GM12878 (cell line): ENCODE results near the gene CAMTA2. TPM values are rescaled to one million over a fixed set of nuclear protein-coding genes. Genes with fewer than 3 reads are reported as not detected.

Experiments used
- BACH1 ChIP-seq: fragments of 450-650 bp; IDR thresholded peaks from 2 replicates; pipeline ENCODE4 v1.6.1; 2017; ENCODE audit warnings: mild to moderate bottlenecking, borderline replicate concordance
- ESRRA ChIP-seq: IDR thresholded peaks from 2 replicates; pipeline ENCODE4 v1.6.1; 2012; ENCODE audit warnings: mild to moderate bottlenecking, low read length, improper control_type of control experiment
- GABPA ChIP-seq: IDR thresholded peaks from 2 replicates; pipeline ENCODE4 v1.6.1; 2014; ENCODE audit warnings: antibody characterized with exemption, low read depth, mild to moderate bottlenecking, inconsistent platforms
- IKZF2 ChIP-seq, 2 experiments: fragments of 450-650 bp; IDR thresholded peaks; 2 replicates each; pipeline ENCODE4 v1.6.1; 2017; ENCODE audit warnings: mild to moderate bottlenecking in 2 of 2, moderate library complexity in 2 of 2
- MEF2B ChIP-seq: fragments of 450-650 bp; IDR thresholded peaks from 2 replicates; pipeline ENCODE4 v1.6.1; 2018; ENCODE audit warnings: mild to moderate bottlenecking, moderate library complexity; ENCODE audit not compliant: partially characterized antibody, poor library complexity, severe bottlenecking
- MXI1 ChIP-seq: fragments of 150-350 bp; IDR thresholded peaks from 2 replicates; pipeline ENCODE4 v1.6.1; 2011; ENCODE audit warnings: low read depth, mild to moderate bottlenecking, inconsistent platforms, low read length, improper control_type of control experiment
- RAD21 ChIP-seq: IDR thresholded peaks from 2 replicates; pipeline ENCODE4 v1.6.1; 2011; ENCODE audit warnings: mild to moderate bottlenecking, low read depth, low read length, moderate library complexity; ENCODE audit not compliant: insufficient read depth
- SREBF1 ChIP-seq: IDR thresholded peaks from 2 replicates; pipeline ENCODE4 v1.6.1; 2012; ENCODE audit warnings: mild to moderate bottlenecking, low read length
- polyA plus RNA-seq, 11 experiments: library from polyadenylated mRNA; depleted of rRNA in 4 of 11; unstranded in 6 of 11; stranded (reverse) in 5 of 11; fragments of >200 nt; fragmentation: Nextera tagmentation in 4 of 11; fragmentation: Illumina TruSeq in 1 of 11; extraction: Ambion mirVana in 4 of 11; extraction: Trizol in 1 of 11; gene quantifications; 1 replicate in 1 of 11; 2 replicates in 10 of 11; pipeline versions ENCODE4 v1.2.1 to v1.2.3, GENCODE V29; 2011 to 2016; ENCODE audit warnings: inconsistent platforms in 2 of 11, missing spikeins in 2 of 11, low read depth in 1 of 11
- total RNA-seq, 4 experiments: library from RNA; depleted of rRNA in 3 of 4; stranded (reverse); fragments of >200 nt in 3 of 4; fragmentation: Illumina TruSeq in 1 of 4; extraction: Trizol in 1 of 4; gene quantifications; 2 replicates each; pipeline versions ENCODE4 v1.2.1 to v1.2.3, GENCODE V29; 2013 to 2021
- TF ChIP-seq, protein P1 (sequence below): IDR thresholded peaks from 2 replicates; pipeline ENCODE4 v1.6.1; 2011; ENCODE audit warnings: low read depth, low read length, improper control_type of control experiment, borderline replicate concordance
- TF ChIP-seq, protein P2 (sequence below): fragments of 450-650 bp; IDR thresholded peaks from 2 replicates; pipeline ENCODE4 v1.6.1; 2017; ENCODE audit warnings: low read depth, mild to moderate bottlenecking, moderate library complexity
- TF ChIP-seq, protein P3 (sequence below), 3 experiments: IDR thresholded peaks in 2 of 3; conservative IDR thresholded peaks in 1 of 3; 2 replicates each; pipeline ENCODE4 v1.5.1; 2011; ENCODE audit warnings: low read depth in 3 of 3, low read length in 3 of 3, mild to moderate bottlenecking in 3 of 3, control low read depth in 2 of 3, moderate library complexity in 2 of 3, inconsistent platforms in 1 of 3, mixed read lengths in 1 of 3; ENCODE audit not compliant: control insufficient read depth in 2 of 3, insufficient read depth in 1 of 3; ENCODE audit errors: extremely low read depth in 1 of 3
- TF ChIP-seq, protein P4 (sequence below): fragments of 450-650 bp; IDR thresholded peaks from 2 replicates; pipeline ENCODE4 v1.6.1; 2018; ENCODE audit warnings: borderline replicate concordance, mild to moderate bottlenecking; ENCODE audit not compliant: partially characterized antibody
- TF ChIP-seq, protein P5 (sequence below): fragments of 450-650 bp; IDR thresholded peaks from 2 replicates; pipeline ENCODE4 v1.6.1; 2017; ENCODE audit warnings: mild to moderate bottlenecking, moderate library complexity
- TF ChIP-seq, protein P6 (sequence below): fragments of 450-650 bp; IDR thresholded peaks from 2 replicates; pipeline ENCODE4 v1.6.1; 2016; ENCODE audit warnings: mild to moderate bottlenecking

CAMTA2 gene
- total and polyA plus RNA-seq, 10 of the 15 experiments (the other 5 are each of a cell fraction or from before 2014, with no cell fraction given), result 0.42 to 29.3 (median 11.2) TPM

DNA sequence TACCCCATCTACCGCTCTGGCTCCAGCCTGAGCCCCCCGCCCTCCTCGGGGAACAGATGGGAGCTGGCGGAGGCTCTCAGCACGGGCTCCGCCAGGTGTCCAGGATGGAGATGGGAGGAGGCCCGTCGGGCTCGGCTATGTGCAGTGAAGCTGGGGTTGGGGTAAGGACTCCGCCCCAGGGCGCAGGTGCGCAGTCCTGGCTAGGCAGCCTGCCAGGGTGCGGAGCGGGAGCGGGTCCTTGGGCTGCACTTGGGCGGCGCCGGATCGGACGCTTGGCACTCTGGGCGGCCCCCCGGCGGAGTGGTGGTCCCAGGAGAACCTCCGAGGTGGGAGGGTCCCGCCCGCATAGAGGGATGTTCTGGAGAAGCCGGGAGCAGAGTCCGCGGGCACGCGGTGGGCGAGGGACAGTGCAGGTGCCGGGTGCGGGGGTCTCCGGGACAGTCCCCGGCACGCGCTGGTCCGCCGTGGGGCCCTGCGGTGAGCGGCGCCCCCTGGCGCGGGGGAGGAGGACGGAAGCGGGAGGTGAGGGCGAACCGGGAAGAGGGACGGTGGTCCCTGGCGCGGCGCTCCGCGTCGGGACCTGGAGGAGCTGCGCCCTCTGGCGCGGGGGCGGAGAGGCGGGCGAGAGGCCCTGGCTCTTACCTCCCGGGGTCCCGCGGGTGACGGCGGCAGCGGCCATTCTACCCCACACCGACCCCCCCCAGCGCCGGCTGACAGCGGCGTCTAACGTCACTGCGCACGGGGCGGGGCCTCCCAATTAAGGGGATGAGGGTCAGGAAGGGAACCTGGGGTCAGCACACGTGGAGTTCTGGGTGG is at the start of gene CAMTA2 (continued):
- TF ChIP-seq, protein P1, sequence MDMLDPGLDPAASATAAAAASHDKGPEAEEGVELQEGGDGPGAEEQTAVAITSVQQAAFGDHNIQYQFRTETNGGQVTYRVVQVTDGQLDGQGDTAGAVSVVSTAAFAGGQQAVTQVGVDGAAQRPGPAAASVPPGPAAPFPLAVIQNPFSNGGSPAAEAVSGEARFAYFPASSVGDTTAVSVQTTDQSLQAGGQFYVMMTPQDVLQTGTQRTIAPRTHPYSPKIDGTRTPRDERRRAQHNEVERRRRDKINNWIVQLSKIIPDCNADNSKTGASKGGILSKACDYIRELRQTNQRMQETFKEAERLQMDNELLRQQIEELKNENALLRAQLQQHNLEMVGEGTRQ, result no peak
- TF ChIP-seq MEF2B (peak; percentile 39), IKZF2 (IDR thresholded peaks at IDR 0.05) (0 out of 4 replicates have a peak, but pooled peaks have one; percentile 9 to 14), ESRRA (0 out of 2 replicates have a peak, but pooled peaks have one; percentile 48), SREBF1 (0 out of 2 replicates have a peak, but pooled peaks have one; percentile 42), MXI1 (peak; percentile 92), GABPA (no peak), BACH1 (peak; percentile 67), RAD21 (peak; percentile 33)
- TF ChIP-seq, protein P2, sequence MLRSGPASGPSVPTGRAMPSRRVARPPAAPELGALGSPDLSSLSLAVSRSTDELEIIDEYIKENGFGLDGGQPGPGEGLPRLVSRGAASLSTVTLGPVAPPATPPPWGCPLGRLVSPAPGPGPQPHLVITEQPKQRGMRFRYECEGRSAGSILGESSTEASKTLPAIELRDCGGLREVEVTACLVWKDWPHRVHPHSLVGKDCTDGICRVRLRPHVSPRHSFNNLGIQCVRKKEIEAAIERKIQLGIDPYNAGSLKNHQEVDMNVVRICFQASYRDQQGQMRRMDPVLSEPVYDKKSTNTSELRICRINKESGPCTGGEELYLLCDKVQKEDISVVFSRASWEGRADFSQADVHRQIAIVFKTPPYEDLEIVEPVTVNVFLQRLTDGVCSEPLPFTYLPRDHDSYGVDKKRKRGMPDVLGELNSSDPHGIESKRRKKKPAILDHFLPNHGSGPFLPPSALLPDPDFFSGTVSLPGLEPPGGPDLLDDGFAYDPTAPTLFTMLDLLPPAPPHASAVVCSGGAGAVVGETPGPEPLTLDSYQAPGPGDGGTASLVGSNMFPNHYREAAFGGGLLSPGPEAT, result peak; percentile 47; the same call in 1 of the 2 replicates
- TF ChIP-seq, protein P3, sequence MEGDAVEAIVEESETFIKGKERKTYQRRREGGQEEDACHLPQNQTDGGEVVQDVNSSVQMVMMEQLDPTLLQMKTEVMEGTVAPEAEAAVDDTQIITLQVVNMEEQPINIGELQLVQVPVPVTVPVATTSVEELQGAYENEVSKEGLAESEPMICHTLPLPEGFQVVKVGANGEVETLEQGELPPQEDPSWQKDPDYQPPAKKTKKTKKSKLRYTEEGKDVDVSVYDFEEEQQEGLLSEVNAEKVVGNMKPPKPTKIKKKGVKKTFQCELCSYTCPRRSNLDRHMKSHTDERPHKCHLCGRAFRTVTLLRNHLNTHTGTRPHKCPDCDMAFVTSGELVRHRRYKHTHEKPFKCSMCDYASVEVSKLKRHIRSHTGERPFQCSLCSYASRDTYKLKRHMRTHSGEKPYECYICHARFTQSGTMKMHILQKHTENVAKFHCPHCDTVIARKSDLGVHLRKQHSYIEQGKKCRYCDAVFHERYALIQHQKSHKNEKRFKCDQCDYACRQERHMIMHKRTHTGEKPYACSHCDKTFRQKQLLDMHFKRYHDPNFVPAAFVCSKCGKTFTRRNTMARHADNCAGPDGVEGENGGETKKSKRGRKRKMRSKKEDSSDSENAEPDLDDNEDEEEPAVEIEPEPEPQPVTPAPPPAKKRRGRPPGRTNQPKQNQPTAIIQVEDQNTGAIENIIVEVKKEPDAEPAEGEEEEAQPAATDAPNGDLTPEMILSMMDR (IDR thresholded peaks at IDR 0.05 in 2 of 3, conservative IDR thresholded peaks at IDR 0.05 in 1 of 3; ENCODE audit: control insufficient read depth in 2 of 3, extremely low read depth in 1 of 3, insufficient read depth in 1 of 3, low read depth in 3 of 3, low read length in 3 of 3), result peak; percentile 61 to 66 (median 66); a peak in 5 of 6 replicates
- TF ChIP-seq, protein P4, sequence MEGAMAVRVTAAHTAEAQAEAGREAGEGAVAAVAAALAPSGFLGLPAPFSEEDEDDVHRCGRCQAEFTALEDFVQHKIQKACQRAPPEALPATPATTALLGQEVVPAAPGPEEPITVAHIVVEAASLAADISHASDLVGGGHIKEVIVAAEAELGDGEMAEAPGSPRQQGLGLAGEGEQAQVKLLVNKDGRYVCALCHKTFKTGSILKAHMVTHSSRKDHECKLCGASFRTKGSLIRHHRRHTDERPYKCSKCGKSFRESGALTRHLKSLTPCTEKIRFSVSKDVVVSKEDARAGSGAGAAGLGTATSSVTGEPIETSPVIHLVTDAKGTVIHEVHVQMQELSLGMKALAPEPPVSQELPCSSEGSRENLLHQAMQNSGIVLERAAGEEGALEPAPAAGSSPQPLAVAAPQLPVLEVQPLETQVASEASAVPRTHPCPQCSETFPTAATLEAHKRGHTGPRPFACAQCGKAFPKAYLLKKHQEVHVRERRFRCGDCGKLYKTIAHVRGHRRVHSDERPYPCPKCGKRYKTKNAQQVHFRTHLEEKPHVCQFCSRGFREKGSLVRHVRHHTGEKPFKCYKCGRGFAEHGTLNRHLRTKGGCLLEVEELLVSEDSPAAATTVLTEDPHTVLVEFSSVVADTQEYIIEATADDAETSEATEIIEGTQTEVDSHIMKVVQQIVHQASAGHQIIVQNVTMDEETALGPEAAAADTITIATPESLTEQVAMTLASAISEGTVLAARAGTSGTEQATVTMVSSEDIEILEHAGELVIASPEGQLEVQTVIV, result no peak
- TF ChIP-seq, protein P5, sequence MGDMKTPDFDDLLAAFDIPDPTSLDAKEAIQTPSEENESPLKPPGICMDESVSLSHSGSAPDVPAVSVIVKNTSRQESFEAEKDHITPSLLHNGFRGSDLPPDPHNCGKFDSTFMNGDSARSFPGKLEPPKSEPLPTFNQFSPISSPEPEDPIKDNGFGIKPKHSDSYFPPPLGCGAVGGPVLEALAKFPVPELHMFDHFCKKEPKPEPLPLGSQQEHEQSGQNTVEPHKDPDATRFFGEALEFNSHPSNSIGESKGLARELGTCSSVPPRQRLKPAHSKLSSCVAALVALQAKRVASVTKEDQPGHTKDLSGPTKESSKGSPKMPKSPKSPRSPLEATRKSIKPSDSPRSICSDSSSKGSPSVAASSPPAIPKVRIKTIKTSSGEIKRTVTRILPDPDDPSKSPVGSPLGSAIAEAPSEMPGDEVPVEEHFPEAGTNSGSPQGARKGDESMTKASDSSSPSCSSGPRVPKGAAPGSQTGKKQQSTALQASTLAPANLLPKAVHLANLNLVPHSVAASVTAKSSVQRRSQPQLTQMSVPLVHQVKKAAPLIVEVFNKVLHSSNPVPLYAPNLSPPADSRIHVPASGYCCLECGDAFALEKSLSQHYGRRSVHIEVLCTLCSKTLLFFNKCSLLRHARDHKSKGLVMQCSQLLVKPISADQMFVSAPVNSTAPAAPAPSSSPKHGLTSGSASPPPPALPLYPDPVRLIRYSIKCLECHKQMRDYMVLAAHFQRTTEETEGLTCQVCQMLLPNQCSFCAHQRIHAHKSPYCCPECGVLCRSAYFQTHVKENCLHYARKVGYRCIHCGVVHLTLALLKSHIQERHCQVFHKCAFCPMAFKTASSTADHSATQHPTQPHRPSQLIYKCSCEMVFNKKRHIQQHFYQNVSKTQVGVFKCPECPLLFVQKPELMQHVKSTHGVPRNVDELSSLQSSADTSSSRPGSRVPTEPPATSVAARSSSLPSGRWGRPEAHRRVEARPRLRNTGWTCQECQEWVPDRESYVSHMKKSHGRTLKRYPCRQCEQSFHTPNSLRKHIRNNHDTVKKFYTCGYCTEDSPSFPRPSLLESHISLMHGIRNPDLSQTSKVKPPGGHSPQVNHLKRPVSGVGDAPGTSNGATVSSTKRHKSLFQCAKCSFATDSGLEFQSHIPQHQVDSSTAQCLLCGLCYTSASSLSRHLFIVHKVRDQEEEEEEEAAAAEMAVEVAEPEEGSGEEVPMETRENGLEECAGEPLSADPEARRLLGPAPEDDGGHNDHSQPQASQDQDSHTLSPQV, result peak; percentile 83; the same call in 1 of the 2 replicates
- TF ChIP-seq, protein P6, sequence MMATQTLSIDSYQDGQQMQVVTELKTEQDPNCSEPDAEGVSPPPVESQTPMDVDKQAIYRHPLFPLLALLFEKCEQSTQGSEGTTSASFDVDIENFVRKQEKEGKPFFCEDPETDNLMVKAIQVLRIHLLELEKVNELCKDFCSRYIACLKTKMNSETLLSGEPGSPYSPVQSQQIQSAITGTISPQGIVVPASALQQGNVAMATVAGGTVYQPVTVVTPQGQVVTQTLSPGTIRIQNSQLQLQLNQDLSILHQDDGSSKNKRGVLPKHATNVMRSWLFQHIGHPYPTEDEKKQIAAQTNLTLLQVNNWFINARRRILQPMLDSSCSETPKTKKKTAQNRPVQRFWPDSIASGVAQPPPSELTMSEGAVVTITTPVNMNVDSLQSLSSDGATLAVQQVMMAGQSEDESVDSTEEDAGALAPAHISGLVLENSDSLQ, result peak; percentile 66
